Forelimb muscle (tissue), 1 donor: ENCODE results near the gene HMHB1. TPM values are rescaled to one million over a fixed set of nuclear protein-coding genes. Genes with fewer than 3 reads are reported as not detected.
A peak's percentile ranks its signal among the peaks of the same experiment; 100 is the strongest.
"Not testable (repeated sequence)": the region's sequence is repeated elsewhere in the genome, so short reads cannot be mapped to it uniquely, and the experiment has no call there.

Experiments used
- DNase-seq: peaks from one replicate; pipeline ENCODE4 v3.0.0-alpha.2; 2013; ENCODE audit warnings: low read depth
- polyA plus RNA-seq: library from polyadenylated mRNA; unstranded; fragments of 120-200 nt; gene quantifications from one replicate; pipeline ENCODE4 v1.2.1, GENCODE V29; 2013; ENCODE audit not compliant: insufficient read length

HMHB1 gene
- polyA plus RNA-seq, 1 donor = 0.38 TPM

GRCh38 chr5:143801252-143801939 is 10.6 kb upstream of the HMHB1 start:
- DNase-seq = no peak

GRCh38 chr5:143805861-143806260 is 6.1 kb upstream of the HMHB1 start:
- DNase-seq = no peak

GRCh38 chr5:143806579-143806978 is 5.4 kb upstream of the HMHB1 start:
- no peak for DNase-seq

DNA sequence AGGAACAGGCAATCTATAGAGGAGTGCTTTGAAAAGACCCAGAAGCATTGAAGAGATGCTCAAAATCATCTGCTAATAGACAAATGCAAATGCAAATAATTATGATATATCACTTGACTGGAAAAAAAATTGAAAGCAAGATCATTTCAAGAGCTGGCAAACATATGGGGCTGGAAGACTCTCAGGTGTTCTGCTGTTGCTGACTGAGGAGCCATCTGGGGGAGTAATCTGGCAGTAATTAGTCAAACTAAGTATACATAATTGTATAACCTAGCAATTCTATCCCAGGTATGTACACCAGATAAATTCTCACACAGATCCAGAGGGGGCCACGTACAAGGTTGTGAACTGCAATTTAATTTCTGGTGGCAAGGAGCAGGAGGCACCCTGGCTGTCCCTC is 4.6 kb upstream of the HMHB1 start:
- no peak for DNase-seq

GRCh38 chr5:143816370-143816769 is 4.4 kb downstream of the HMHB1 start:
- not testable (repeated sequence) for DNase-seq

- DNase-seq = no peak
Measured at GRCh38 chr5:143819716-143820115, 7.8 kb downstream of the HMHB1 start.

- no peak for DNase-seq
Measured at GRCh38 chr5:143820451-143820850, 8.5 kb downstream of the HMHB1 start.

- peak; percentile 55 for DNase-seq
Measured at GRCh38 chr5:143824851-143825720, 13.1 kb downstream of the HMHB1 start.

DNA sequence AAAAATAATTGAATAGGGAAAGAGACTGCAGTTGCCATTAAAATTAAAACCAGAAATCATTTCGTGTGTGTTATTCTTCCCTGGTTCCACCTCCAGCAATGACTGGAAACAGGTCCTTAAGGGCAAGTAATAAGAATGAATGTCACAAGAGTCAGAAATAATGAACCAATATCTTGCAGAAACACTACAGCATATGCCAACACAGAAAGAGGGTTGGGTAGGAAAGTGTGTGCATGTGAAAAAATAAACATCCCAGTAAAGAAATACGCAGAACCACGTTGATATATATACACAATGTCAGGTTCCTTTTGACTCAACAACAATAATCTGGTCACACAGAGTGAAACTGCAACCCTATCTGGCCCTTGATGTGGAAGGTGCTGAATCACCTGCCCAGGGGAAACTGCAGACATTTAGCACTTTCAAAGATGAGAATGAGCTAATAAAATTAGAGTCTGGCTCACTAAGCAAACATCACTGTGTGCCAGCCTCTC is 15.0 kb downstream of the HMHB1 start:
- DNase-seq = no peak

DNA sequence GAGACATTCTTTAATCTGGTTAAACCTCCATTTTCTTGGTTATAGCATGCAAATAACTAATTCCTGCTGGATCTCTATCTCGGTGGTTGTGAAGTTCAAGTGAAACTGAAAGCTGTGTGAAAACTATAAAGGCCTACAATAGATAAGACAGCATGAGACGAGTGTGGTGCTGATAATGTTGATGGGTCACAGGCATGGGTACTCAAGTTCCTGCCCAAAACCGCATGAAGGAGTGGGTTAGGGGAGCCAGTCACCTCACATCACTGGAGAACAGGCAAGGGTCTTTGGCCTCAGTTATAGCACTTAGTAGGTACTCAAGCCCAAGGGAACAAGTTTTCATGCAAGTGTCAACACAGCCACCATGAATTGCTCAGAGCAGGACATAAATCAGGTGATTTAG is 16.7 kb downstream of the HMHB1 start:
- no peak for DNase-seq

DNA sequence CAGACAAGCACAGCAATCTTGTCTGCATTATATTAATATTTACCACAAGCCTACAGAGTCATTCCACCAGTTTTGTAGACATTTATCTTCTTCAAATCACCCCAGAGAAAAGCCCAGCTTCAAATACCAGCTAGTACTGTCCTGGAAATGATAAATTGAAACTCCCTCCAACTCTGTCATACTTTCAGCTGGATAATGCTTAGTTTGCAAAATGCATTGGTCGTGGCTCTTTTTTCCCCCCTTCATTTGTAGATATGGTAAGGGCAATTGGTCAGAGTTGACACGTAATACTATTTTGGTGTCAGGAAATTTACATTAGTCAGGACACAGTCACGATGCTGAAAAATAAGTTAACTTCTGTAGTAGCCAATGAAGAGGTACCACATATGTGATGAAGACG is 21.2 kb downstream of the HMHB1 start:
- DNase-seq = no peak

- DNase-seq = no peak
Measured at GRCh38 chr5:143835251-143835650, 23.3 kb downstream of the HMHB1 start.

DNA sequence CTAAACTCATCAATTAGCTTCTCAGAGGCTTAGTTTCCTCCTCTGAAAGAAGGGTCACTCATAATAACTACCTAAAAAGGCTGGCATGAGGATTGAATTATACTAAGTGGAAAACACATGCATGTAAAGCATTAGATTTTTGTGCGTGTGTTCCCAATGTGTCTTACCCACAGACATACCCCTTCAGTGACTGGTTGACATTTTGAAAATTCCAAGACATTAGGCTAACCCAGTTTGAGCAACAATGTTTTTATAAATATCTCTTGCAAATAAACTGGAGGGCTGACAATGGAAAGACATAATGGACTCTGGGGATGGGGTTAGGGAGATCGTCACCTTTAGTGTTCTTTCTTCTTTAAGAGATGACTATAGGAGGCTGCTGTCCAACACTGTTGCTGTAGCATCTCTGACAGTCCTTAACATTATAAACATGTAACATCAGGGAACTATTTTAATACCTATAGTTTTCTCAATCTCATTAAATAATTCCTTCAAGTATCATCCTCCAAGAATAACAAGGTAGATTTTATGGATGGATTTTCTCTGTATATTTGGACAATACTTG is 24.3 kb downstream of the HMHB1 start:
- no peak for DNase-seq

DNA sequence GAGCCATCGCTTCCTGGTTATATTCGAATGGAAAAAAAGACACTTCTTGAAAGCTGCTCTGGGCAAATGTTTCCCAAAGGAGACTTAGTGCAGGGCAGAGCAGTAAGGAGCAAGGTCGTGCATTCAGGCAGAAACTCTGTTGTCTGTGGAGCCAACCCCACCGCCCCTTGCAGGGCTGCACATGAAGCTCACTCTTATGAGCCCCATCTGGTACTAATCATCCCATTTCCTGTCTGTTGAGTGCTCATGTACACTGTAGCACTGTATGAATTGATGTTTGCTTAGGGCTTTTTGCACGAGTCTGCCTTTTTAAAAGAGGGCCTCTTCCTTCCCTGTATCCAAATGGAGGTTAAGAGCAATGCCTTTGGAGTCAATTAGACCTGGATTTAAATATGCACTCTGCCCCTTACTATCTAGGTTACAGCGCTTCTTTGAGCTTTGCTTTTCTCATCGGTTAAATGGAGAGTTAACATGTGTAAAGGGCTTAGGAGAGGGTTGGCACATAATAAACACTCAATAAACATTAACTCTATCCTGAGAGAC is 25.4 kb downstream of the HMHB1 start:
- DNase-seq = peak; percentile 74

GRCh38 chr5:143841446-143841845 is 29.5 kb downstream of the HMHB1 start:
- DNase-seq = no peak

DNA sequence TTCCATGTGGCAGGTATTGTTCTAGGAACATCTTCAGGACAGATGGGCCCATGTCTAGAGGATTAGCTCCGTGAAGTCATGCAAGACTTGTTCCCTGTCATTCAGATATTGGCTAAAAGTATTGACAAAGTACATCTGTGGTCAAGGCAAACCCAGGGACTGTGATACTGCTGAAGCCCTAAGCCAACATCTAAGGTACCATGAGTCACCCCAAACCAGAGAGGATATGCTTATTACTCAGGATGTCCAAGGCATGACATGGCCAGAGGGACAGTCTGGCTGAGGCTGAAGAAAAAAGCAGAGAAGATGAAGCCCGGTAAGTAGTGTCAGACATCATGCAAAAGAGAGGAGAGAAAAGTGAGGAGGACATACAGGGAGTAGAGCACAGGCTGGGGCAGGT is 31.0 kb downstream of the HMHB1 start:
- DNase-seq = no peak

DNA sequence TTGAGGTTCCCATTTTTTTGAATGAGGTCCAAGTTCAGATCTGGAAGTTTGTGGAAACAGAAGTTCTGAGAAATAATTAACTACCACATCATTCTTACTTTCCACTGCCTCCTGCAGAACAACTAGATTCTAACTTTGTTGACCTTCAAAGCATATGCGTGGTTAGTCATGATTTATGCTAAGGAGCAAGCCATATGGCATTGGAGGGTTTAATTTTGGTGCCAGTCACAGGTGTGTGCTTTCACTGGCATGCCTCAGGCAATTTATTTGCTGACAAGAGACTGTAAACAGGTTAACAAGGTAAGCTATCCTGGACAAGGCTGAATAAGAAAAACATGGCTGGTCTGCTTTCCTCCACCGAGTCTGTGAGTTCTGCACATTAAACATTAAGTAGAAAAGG is 31.5 kb downstream of the HMHB1 start:
- no peak for DNase-seq

DNA sequence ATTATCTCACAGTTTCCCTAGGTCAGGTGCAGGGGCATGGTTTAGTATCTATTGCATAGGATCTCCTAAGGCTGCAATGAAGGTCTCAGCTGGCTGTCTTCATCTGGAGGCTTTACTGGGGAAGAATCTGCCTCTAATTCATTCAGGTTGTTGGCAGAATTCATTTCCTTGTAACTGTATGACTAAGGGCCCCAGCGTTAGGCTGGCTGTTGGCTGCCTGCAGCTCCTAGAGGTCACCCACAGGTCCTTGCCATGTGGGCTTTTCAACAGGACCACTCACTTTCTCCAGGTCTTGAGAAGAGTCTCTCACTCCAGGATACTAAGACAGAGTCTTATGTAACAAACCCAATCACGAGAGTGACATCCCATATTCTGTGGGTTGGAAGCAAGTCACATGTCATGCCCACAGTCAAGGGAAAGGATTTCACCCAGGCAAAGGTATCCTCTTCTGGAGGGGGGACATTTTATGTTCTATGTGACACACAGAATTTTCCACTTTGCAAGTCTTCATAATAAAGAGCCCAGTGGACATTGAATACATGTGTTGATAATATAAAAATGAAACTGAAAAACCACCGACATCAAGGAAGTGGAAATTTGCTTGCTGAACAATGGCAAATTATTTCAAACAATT is 38.2 kb downstream of the HMHB1 start:
- no peak for DNase-seq

GRCh38 chr5:143851383-143851782 is 39.4 kb downstream of the HMHB1 start:
- no peak for DNase-seq

- no peak for DNase-seq
Measured at GRCh38 chr5:143860211-143860610, 48.2 kb downstream of the HMHB1 start.

GRCh38 chr5:143862271-143862670 is 50.3 kb downstream of the HMHB1 start:
- no peak for DNase-seq
